ENCODE measurements around the gene TBC1D5.

Gene TBC1D5

DNA sequence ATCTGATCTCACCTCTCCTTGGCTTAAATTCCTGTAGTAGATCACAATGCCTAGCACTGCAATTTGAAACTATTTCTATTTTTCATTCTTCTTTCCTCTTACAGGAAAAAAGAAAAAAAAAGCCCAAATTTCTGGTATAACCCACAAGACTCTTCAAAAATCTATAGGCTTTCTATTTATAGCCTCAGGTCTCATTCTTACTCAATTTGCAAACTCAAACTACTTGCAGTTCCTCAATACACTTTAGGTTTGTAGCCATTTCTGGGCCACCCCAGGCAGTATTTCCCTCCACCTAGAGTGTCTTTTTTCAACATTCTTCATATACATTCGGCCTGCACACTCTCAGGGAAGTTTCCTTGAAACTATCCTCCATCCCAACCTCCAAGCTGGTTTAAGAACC lies 169.0 kb downstream of the TBC1D5 start:
- H3K27ac Mint-ChIP-seq = no peak overlapping the region
- H3K4me1 Mint-ChIP-seq = peaks cover 5 to 9% of the 10 kb centered on the region in 2 donors
- no peak overlapping the region for H3K4me3 Mint-ChIP-seq
- peaks cover 3 to 6% of the 10 kb centered on the region in 2 donors for H3K36me3 Mint-ChIP-seq
- H3K9me3 Mint-ChIP-seq = no peaks in the 10 kb centered on the region
- peak; percentile 98 to 99 for ATAC-seq (replicated peaks)
- no peaks in the 10 kb centered on the region for H3K27me3 Mint-ChIP-seq
- DNase-seq = no peak

DNA sequence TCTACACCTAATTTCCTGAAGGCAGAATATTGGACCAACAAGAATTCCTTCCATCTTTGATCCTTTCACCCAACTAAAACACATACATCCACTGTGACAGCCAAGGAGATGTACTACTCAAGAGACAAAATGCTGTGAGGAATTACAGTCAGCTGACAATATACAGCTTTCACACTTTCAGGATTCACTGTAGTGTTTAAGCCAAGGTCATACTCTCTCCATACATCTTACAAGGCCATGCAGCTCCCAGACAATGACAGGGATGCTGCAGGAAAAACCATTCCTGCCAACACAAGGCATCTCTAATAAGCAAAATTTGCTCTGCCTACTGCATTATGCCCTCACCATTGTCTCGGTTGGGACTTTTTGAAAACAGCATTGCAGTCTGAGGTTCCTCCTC lies 170.7 kb downstream of the TBC1D5 start:
- no peak for DNase-seq
- no peaks in the 10 kb centered on the region for H3K9me3 Mint-ChIP-seq
- peaks cover 3 to 6% of the 10 kb centered on the region in 2 donors for H3K36me3 Mint-ChIP-seq
- no peak for ATAC-seq (replicated peaks)
- H3K27ac Mint-ChIP-seq = no peak overlapping the region
- H3K4me1 Mint-ChIP-seq = peaks cover 5 to 9% of the 10 kb centered on the region in 2 donors
- no peak overlapping the region for H3K4me3 Mint-ChIP-seq
- H3K27me3 Mint-ChIP-seq = no peaks in the 10 kb centered on the region

DNA sequence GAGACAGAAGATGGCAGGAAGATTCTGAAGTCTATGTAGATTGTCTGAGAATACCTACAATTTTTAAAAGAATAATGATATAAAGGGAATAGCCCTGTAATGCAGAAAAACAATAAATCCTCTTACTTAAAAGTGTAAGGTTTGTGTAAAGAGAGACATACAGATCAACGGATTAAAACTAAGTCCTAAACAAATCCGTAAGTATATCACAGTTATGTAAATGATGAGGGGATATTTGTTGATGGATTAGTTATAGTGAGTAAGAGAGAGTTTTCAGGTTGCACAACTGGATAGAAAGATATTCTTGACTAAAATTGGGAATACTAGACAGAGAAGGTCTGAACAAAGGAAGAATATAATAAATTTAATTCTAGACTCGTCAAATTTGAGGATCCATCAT lies 179.6 kb downstream of the TBC1D5 start:
- ATAC-seq (replicated peaks) (no peak), DNase-seq (no peak)
- Mint-ChIP-seq H3K27me3 (no peaks in the 10 kb centered on the region), H3K9me3 (no peaks in the 10 kb centered on the region), H3K4me1 (peaks cover 0 to 4% of the 10 kb centered on the region in 2 donors), H3K27ac (no peak overlapping the region), H3K36me3 (peaks cover 5% of the 10 kb centered on the region in 2 donors), H3K4me3 (no peak overlapping the region)

DNA sequence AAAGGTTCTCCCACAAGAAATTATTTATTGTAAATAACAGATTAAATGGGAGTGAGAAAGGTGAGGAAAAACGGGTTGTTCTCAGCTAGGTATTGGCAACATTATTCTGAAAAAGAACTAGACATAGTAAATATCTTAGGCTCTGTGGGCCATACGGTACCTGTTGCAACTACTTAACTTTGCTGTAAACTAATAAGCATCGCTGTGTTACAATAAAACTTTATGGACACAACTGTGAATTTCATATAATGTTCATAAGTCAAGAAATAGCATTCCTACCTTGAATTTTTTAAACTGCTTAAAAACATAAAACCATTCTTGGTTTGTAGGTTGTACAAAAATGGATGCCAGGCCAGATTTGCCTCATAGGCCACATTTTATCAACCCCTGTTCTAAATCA lies 183.9 kb downstream of the TBC1D5 start:
- Mint-ChIP-seq H3K27me3 (no peaks in the 10 kb centered on the region), H3K4me1 (peaks cover 0 to 4% of the 10 kb centered on the region in 2 donors), H3K4me3 (no peak overlapping the region), H3K36me3 (peaks cover 11 to 15% of the 10 kb centered on the region in 2 donors), H3K9me3 (no peaks in the 10 kb centered on the region), H3K27ac (no peak overlapping the region)
- ATAC-seq (replicated peaks) (no peak), DNase-seq (no peak)

DNA sequence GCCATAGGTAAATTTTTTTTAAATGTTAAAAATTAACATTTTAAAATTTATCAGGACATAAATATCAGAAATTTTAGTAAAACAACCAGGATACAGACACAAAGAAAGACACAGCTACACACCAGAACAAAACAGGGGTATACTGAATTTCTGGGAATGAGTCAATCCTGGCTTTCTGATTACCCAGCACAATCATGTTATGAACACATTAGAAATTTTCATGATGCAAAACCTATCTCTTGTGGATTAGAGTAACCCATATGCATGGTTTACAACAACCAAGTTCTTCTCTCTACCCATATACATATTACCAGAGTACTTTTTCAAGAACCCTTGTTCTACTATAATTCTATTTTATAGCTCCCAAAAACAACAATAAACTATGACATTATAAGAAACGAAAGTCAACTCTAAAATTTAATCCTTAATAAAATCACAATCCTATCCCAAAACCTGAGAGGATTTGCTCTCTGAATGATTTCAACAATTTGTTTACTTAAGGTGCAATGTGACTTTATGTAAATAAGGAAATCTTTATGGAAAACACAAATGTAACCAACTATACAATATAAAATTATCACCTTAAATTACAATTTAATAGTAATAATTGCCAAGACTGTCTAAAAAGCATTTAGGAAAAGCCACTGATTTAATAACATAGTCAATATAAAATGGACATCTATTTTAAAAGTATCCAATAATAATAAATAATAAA lies 184.5 kb downstream of the TBC1D5 start:
- DNase-seq (no peak), ATAC-seq (replicated peaks) (no peak)
- Mint-ChIP-seq H3K4me1 (peaks cover 0 to 2% of the 10 kb centered on the region in 2 donors), H3K27me3 (no peaks in the 10 kb centered on the region), H3K9me3 (no peaks in the 10 kb centered on the region), H3K27ac (no peak overlapping the region), H3K4me3 (no peak overlapping the region), H3K36me3 (peaks cover 10 to 11% of the 10 kb centered on the region in 2 donors)

DNA sequence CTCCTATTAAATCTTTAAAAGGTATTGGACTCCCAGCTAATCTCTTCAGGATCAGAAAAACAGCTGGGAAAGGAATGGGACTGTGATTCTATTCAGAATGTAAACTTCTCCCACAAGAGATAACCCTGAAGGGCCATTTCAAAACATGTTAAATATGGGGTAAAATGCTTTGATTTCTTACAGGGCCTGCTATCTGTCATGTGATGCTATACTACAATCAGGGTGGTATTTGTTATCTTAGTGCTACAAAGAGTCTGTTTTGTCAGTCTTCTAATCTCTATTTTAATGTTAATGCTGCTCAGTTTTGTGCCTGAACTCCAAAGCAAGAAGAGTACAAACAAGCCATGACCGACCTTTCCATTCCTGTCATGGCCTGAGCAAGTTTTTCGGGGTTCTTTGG lies 186.9 kb downstream of the TBC1D5 start:
- Mint-ChIP-seq H3K27ac (no peak overlapping the region), H3K36me3 (peaks cover 10 to 11% of the 10 kb centered on the region in 2 donors), H3K27me3 (no peaks in the 10 kb centered on the region), H3K9me3 (no peaks in the 10 kb centered on the region), H3K4me3 (no peak overlapping the region), H3K4me1 (peaks cover 7% of the 10 kb centered on the region in 2 donors)
- ATAC-seq (replicated peaks) (no peak), DNase-seq (no peak)

DNA sequence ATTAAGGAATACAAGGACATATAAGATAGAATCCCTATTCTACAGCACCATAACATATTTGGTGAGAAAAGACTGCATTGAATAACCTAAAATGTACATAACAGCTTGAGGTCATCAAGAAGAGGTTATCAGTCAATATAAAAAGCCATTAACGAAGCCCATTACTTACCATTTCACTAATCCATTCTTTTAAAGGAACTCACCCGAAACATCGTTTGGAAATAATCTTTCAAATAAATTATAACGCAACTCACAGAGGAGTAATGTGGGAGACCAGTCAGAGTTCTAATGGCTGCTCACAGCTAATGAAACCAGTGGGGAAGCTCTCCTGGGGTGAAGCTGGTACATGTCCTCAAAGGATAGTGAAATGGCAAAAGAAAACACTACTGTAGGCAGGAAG lies 188.4 kb downstream of the TBC1D5 start:
- Mint-ChIP-seq H3K4me3 (no peak overlapping the region), H3K9me3 (no peaks in the 10 kb centered on the region), H3K27me3 (no peaks in the 10 kb centered on the region), H3K27ac (no peak overlapping the region), H3K36me3 (peaks cover 6 to 11% of the 10 kb centered on the region in 2 donors), H3K4me1 (peaks cover 7% of the 10 kb centered on the region in 2 donors)
- DNase-seq (no peak), ATAC-seq (replicated peaks) (no peak)

DNA sequence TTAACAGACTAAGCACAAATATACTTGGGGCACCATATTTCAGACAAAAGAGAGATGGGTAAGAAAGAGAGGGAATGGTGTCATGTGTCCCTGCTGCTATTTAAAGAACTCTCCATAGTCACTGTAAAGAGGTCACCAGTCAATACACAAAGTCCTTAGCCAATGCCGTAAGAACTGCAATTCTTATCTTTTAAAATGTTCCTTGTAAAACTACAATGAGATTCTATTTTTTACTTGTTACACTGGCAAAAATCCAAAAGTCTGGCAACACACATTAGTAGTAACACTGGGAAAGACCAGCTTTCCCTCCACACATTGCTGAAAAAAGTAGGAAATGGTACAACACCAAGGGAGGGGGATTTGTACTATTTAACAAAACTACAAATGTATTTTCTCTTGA lies 189.4 kb downstream of the TBC1D5 start:
- Mint-ChIP-seq H3K4me1 (peaks cover 7% of the 10 kb centered on the region in 2 donors), H3K36me3 (peaks cover 6 to 11% of the 10 kb centered on the region in 2 donors)
- ATAC-seq (replicated peaks) = no peak

DNA sequence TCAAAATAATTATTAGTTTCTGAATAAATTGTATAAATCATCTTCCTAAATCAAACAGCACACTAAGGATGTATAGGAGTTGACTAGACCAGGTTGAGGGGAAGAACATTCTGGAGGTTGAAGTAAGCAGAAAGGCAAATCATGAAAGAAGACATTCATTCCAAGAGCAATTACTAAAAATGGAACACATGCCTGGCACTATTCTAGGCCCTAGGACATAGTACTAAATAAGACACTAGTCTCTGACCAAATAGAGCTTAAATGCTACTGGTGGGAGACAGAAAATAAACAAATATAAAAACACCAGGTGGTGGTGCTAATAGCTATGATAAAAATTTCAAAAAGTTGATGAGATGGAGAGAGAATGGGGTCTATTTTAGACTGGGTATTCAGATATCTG lies 190.1 kb downstream of the TBC1D5 start:
- H3K4me1 Mint-ChIP-seq = peaks cover 7% of the 10 kb centered on the region in 2 donors
- DNase-seq = no peak

More for the DNA sequence above, 189.4 kb downstream of the TBC1D5 start:
- H3K27ac Mint-ChIP-seq = no peak overlapping the region
- no peaks in the 10 kb centered on the region for H3K9me3 Mint-ChIP-seq
- no peak overlapping the region for H3K4me3 Mint-ChIP-seq
- DNase-seq = no peak
- H3K27me3 Mint-ChIP-seq = no peaks in the 10 kb centered on the region

DNA sequence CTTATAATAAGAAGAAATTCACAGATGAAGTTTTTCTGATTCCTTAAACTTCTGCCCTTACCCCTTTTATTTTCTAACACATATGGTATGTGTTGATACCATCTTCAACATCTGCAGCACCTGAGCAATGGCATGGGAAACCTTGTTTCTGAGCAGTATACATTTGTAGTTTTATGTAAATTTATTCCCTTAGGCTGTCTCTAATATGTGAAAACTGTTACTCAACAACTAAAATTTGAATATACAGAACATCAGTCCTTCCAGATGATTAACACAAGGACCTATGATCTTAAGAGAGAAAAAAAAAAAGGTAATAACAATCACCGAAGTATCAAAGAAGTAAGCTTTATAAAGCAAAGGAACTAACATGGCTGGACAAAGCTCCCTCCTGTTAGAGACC lies 190.5 kb downstream of the TBC1D5 start:
- DNase-seq (no peak), ATAC-seq (replicated peaks) (no peak)
- Mint-ChIP-seq H3K4me3 (no peak overlapping the region), H3K36me3 (peaks cover 4 to 12% of the 10 kb centered on the region in 2 donors), H3K27me3 (no peaks in the 10 kb centered on the region), H3K9me3 (no peaks in the 10 kb centered on the region), H3K27ac (no peak overlapping the region), H3K4me1 (peaks cover 7% of the 10 kb centered on the region in 2 donors)

More for the DNA sequence above, 190.1 kb downstream of the TBC1D5 start:
- no peaks in the 10 kb centered on the region for H3K9me3 Mint-ChIP-seq
- no peak overlapping the region for H3K27ac Mint-ChIP-seq
- H3K36me3 Mint-ChIP-seq = peaks cover 4 to 11% of the 10 kb centered on the region in 2 donors
- ATAC-seq (replicated peaks) = no peak
- no peaks in the 10 kb centered on the region for H3K27me3 Mint-ChIP-seq
- no peak overlapping the region for H3K4me3 Mint-ChIP-seq

DNA sequence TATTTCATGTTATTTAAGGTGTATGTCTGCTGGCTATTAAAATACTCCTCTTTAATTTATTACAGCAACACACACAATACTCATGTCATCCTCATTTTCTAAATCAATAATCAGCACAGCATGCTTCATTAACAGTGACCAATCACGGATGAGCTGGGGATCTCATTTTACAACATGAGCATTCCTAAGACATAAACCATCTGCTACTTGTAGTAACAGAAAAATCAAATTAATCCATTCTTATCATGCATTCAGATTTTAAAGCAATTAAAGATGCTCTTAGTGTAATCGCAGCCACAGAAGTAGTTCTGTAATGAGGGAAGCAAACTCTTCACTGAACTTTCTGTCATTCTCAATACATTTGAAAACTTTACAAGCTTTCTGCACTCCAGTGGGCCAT lies 191.1 kb downstream of the TBC1D5 start:
- Mint-ChIP-seq H3K27me3 (no peaks in the 10 kb centered on the region), H3K9me3 (no peaks in the 10 kb centered on the region), H3K4me3 (no peak overlapping the region), H3K36me3 (peaks cover 8 to 16% of the 10 kb centered on the region in 2 donors), H3K27ac (no peak overlapping the region), H3K4me1 (peaks cover 7% of the 10 kb centered on the region in 2 donors)
- ATAC-seq (replicated peaks) = no peak
- DNase-seq = no peak

DNA sequence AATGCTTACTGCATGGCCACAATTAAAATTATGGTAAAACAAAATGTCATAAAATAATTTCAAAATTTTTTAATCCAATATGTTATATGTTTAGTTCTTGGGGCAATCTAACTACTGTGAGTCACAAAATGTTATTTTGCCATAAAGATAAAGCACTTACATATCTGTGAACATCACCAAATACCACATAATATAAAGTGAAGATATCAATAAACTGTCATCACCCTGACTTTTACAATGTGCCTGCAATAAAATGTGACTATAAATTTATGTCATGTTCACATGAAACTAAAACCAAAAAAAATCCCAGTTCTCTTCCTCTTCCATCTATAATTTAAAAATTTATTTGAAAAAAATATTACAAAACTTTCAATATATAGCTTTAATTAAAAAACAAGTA lies 191.8 kb downstream of the TBC1D5 start:
- no peaks in the 10 kb centered on the region for H3K9me3 Mint-ChIP-seq
- peaks cover 8 to 12% of the 10 kb centered on the region in 2 donors for H3K36me3 Mint-ChIP-seq
- ATAC-seq (replicated peaks) (no peak), DNase-seq (no peak)
- H3K4me1 Mint-ChIP-seq = peaks cover 7% of the 10 kb centered on the region in 2 donors
- H3K4me3 Mint-ChIP-seq = no peak overlapping the region
- no peak overlapping the region for H3K27ac Mint-ChIP-seq
- no peaks in the 10 kb centered on the region for H3K27me3 Mint-ChIP-seq

DNA sequence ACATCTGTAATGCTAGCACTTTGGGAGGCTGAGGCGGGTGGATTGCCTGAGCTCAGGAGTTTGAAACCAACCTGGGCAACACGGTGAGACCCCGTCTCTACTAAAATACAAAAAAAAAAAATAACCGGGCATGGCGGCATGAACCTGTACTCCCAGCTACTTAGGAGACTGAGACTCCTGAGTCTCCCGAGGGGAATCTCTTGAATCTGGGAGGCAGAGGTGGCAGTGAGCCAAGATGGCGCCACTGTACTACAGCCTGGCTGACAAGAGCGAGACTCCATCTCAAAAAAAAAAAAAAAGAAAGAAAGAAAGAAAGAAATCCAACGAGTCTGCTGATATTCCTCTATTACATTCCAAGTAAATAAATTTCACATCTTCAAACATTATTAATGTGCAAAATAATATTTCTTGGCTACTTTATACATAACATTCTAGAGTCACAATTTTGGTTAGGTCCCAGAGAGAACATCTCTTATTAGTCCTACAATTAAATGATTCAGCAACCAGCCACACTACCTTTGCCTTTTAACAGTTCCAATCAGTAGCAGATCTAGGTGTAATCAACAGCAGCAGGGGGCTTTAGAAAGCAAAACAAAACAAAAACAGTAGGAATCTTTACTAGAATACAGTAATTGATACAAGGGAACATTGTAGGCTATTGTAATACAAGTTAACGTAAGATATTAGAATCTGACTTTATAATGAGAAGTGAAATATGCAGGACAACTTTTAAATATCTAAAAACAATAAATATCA lies 195.8 kb downstream of the TBC1D5 start:
- Mint-ChIP-seq H3K4me1 (peaks cover 1 to 7% of the 10 kb centered on the region in 2 donors), H3K36me3 (peaks cover 9 to 14% of the 10 kb centered on the region in 2 donors), H3K27me3 (no peaks in the 10 kb centered on the region), H3K9me3 (no peaks in the 10 kb centered on the region), H3K4me3 (no peak overlapping the region), H3K27ac (no peak overlapping the region)
- no peak for ATAC-seq (replicated peaks)
- DNase-seq = no peak

DNA sequence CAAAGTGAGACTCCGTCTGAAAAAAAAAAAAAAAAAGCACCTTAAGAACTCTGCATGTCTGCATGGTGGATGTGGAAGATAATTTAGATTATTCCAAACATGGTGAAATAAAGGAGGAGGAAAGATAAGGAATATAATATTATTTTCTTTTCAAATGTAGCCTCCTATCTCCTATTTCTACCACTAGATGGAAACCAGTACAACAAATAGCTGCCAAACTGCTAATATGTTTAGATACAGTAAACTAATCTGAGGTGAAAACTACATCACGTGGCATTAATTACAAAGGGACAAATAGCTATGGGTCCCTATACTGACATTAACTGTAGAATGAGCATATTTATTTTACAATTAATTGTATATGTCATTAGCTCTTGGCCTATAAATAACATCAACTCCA lies 197.8 kb downstream of the TBC1D5 start:
- DNase-seq (no peak), ATAC-seq (replicated peaks) (no peak)
- Mint-ChIP-seq H3K4me1 (no peaks in the 10 kb centered on the region), H3K9me3 (no peaks in the 10 kb centered on the region), H3K4me3 (no peak overlapping the region), H3K27me3 (no peaks in the 10 kb centered on the region), H3K36me3 (peaks cover 16 to 22% of the 10 kb centered on the region in 2 donors), H3K27ac (no peak overlapping the region)

DNA sequence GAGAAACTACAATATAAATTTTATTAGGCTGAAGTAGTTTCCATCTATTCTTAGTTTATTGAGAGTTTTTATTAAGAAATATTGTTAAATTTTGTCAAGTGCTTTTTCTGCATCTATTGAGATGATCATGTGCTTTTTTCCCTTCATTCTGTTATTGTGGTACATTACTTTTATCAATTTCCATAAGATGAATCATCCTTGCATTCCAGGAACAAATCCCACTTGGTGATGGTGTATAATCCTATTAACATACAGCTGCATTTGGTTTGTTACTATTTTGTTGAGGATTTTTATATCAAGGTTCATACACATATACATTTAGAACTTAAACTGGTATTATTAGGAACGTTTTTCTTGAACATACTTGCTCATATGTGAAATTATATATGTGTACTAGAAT lies 199.8 kb downstream of the TBC1D5 start:
- Mint-ChIP-seq H3K4me1 (peaks cover 2 to 4% of the 10 kb centered on the region in 2 donors), H3K4me3 (no peak overlapping the region), H3K36me3 (peaks cover 16 to 33% of the 10 kb centered on the region in 2 donors), H3K27ac (no peak overlapping the region), H3K9me3 (no peaks in the 10 kb centered on the region), H3K27me3 (no peaks in the 10 kb centered on the region)
- DNase-seq (no peak), ATAC-seq (replicated peaks) (no peak)
